ENCODE measurements around the gene HGS. TPM values are rescaled to one million over a fixed set of nuclear protein-coding genes. Genes with fewer than 3 reads are reported as not detected.

The HGS gene
- total RNA-seq, 1 experiment from 2014 or later, result 240 TPM

DNA sequence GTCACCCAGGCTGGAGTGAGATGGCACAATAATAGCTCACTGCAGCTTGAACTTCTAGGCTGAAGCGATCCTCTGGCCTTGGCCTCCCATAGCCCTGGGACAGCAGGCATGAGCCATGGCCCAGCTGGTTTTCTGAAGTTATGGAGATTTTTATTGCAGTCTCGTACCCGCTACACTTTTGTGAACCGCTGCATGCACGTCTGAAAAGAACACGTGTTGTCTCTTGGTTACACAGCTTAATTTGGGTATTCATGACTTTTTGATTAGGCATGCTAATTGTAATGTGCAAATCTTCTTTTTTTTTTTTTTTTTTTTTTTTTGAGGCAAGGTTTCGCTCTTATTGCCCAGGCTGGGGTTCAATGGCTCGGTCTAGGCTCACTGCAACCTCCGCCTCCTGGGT is 41.6 kb downstream of the HGS start:
- Histone ChIP-seq H3K4me1 (ENCODE audit: control insufficient read depth, insufficient read depth, low read length) (peaks cover 18% of the 10 kb centered on the region), H3K27ac (ENCODE audit: low read length) (no peak overlapping the region), H3K9me3 (ENCODE audit: control insufficient read depth, insufficient read depth, low read depth, low read length) (no peaks in the 10 kb centered on the region), H3K27me3 (ENCODE audit: control insufficient read depth, insufficient read depth, low read length) (no peaks in the 10 kb centered on the region), H3K36me3 (ENCODE audit: control insufficient read depth, insufficient read depth, low read length) (no peaks in the 10 kb centered on the region), H3K4me3 (ENCODE audit: low read depth in 2 of 2, low read length in 2 of 2) (no peak overlapping the region)
- ChIA-PET CTCF (no interaction called here), POLR2A (interaction anchor here (0.5 to 0.7 kb wide), 4 partner anchors 12 to 394 kb away, joined by 4 to 11 read pairs (median 4); no protein-coding TSS in a partner anchor)
- ATAC-seq, result no peak
- TF ChIP-seq POLR2AphosphoS5 (IDR thresholded peaks at IDR 0.05; ENCODE audit: low read depth, low read length), result no peak
- TF ChIP-seq, protein P1, sequence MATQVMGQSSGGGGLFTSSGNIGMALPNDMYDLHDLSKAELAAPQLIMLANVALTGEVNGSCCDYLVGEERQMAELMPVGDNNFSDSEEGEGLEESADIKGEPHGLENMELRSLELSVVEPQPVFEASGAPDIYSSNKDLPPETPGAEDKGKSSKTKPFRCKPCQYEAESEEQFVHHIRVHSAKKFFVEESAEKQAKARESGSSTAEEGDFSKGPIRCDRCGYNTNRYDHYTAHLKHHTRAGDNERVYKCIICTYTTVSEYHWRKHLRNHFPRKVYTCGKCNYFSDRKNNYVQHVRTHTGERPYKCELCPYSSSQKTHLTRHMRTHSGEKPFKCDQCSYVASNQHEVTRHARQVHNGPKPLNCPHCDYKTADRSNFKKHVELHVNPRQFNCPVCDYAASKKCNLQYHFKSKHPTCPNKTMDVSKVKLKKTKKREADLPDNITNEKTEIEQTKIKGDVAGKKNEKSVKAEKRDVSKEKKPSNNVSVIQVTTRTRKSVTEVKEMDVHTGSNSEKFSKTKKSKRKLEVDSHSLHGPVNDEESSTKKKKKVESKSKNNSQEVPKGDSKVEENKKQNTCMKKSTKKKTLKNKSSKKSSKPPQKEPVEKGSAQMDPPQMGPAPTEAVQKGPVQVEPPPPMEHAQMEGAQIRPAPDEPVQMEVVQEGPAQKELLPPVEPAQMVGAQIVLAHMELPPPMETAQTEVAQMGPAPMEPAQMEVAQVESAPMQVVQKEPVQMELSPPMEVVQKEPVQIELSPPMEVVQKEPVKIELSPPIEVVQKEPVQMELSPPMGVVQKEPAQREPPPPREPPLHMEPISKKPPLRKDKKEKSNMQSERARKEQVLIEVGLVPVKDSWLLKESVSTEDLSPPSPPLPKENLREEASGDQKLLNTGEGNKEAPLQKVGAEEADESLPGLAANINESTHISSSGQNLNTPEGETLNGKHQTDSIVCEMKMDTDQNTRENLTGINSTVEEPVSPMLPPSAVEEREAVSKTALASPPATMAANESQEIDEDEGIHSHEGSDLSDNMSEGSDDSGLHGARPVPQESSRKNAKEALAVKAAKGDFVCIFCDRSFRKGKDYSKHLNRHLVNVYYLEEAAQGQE (IDR thresholded peaks at IDR 0.05; ENCODE audit: insufficient read depth in 1 of 2, low read depth in 2 of 2, low read length in 1 of 2), result no peak
- no peak for TF ChIP-seq TCF7L2 (IDR thresholded peaks at IDR 0.05; ENCODE audit: low read depth, low read length)
- TF ChIP-seq SIN3A (IDR thresholded peaks at IDR 0.05; ENCODE audit: borderline replicate concordance, insufficient read depth, low read depth, low read length), result no peak
- TF ChIP-seq, protein P2, sequence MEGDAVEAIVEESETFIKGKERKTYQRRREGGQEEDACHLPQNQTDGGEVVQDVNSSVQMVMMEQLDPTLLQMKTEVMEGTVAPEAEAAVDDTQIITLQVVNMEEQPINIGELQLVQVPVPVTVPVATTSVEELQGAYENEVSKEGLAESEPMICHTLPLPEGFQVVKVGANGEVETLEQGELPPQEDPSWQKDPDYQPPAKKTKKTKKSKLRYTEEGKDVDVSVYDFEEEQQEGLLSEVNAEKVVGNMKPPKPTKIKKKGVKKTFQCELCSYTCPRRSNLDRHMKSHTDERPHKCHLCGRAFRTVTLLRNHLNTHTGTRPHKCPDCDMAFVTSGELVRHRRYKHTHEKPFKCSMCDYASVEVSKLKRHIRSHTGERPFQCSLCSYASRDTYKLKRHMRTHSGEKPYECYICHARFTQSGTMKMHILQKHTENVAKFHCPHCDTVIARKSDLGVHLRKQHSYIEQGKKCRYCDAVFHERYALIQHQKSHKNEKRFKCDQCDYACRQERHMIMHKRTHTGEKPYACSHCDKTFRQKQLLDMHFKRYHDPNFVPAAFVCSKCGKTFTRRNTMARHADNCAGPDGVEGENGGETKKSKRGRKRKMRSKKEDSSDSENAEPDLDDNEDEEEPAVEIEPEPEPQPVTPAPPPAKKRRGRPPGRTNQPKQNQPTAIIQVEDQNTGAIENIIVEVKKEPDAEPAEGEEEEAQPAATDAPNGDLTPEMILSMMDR (IDR thresholded peaks at IDR 0.05), result no peak
- BruUV-seq (replicated peaks), result no TSS peak
- DNase-seq (ENCODE audit: low read depth, low spot score), result no peak
- intact Hi-C loops (cut with micrococcal nuclease; ENCODE audit: unreplicated experiment), result no loop called here
- in situ Hi-C loops (cut with HindIII; ENCODE audit: low pct_unique_long_range_greater_than_20kb, low sequenced_read_pairs), result no loop called here

DNA sequence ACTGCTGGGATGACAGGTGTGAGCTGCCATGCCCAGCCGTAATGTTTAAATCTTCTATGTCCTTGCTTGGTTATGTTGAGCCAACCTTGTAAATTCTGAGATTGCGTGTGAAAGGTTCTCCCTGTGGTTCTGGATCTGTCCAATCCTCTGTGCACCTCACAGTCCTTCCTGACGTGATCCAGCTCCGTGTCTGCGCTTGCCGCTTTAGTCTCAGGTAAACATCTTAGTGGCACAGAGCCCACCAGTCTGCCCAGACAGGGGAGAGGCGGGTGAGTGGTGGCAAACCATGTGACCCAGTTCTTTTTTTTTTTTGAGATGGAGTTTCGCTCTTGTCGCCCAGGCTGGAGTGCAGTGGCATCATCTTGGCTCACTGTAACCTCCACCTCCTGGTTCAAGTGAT is 42.2 kb downstream of the HGS start:
- no peak overlapping the region for H3K4me3 ChIP-seq (ENCODE audit: low read depth in 2 of 2, low read length in 2 of 2)
- TF ChIP-seq, protein P1 (IDR thresholded peaks at IDR 0.05; ENCODE audit: insufficient read depth in 1 of 2, low read depth in 2 of 2, low read length in 1 of 2), result no peak
- TF ChIP-seq TCF7L2 (IDR thresholded peaks at IDR 0.05; ENCODE audit: low read depth, low read length) (no peak), SIN3A (IDR thresholded peaks at IDR 0.05; ENCODE audit: borderline replicate concordance, insufficient read depth, low read depth, low read length) (no peak), POLR2AphosphoS5 (IDR thresholded peaks at IDR 0.05; ENCODE audit: low read depth, low read length) (no peak)
- TF ChIP-seq, protein P2 (IDR thresholded peaks at IDR 0.05), result no peak
- H3K9me3 ChIP-seq (ENCODE audit: control insufficient read depth, insufficient read depth, low read depth, low read length), result no peaks in the 10 kb centered on the region
- in situ Hi-C loops (cut with HindIII; ENCODE audit: low pct_unique_long_range_greater_than_20kb, low sequenced_read_pairs) (no loop called here), intact Hi-C loops (cut with micrococcal nuclease; ENCODE audit: unreplicated experiment) (no loop called here)
- H3K36me3 ChIP-seq (ENCODE audit: control insufficient read depth, insufficient read depth, low read length), result no peaks in the 10 kb centered on the region
- DNase-seq (ENCODE audit: low read depth, low spot score) (no peak), ATAC-seq (no peak)
- POLR2A ChIA-PET, result interaction anchor here (0.7 kb wide), 1 partner anchor 326 kb away, joined by 4 read pairs; no protein-coding TSS in a partner anchor
- CTCF ChIA-PET, result no interaction called here
- no peaks in the 10 kb centered on the region for H3K27me3 ChIP-seq (ENCODE audit: control insufficient read depth, insufficient read depth, low read length)
- H3K4me1 ChIP-seq (ENCODE audit: control insufficient read depth, insufficient read depth, low read length), result peaks cover 18% of the 10 kb centered on the region
- no TSS peak for BruUV-seq (replicated peaks)
- H3K27ac ChIP-seq (ENCODE audit: low read length), result no peak overlapping the region

Measured in Panc1 (cell line).